Stomach (tissue), 4 donors: ENCODE data around the gene UBE3D.

Experiments
- CTCF ChIP-seq, 7 experiments: fragments of 450-650 bp in 4 of 7; fragments of 200-600 bp in 3 of 7; sonication (generic) in 3 of 7; IDR thresholded peaks; one replicate each; pipeline ENCODE4 v1.5.1; 2016 to 2019; ENCODE audit warnings: antibody characterized with exemption in 7 of 7, control low read depth in 2 of 7, mild to moderate bottlenecking in 1 of 7
- EP300 ChIP-seq: sonication (generic); formaldehyde crosslinking; IDR thresholded peaks from one replicate; pipeline ENCODE4 v1.6.1; 2017; ENCODE audit warnings: antibody characterized with exemption
- POLR2A ChIP-seq, 4 donors: fragments of 450-650 bp; IDR thresholded peaks; one replicate each; pipeline ENCODE4 v1.6.1; 2016; ENCODE audit warnings: antibody characterized with exemption in 4 of 4, control low read depth in 2 of 4, mild to moderate bottlenecking in 1 of 4, moderate library complexity in 1 of 4
- POLR2AphosphoS5 ChIP-seq, 3 donors: sonication (generic); formaldehyde crosslinking; IDR thresholded peaks; one replicate each; pipeline ENCODE4 v1.6.1; 2016; ENCODE audit warnings: antibody characterized with exemption in 3 of 3

GRCh38 chr6:82881519-82881918 is 184.1 kb downstream of the UBE3D start:
- no peak for TF ChIP-seq CTCF (IDR thresholded peaks at IDR 0.05)
- TF ChIP-seq EP300, result no peak
- TF ChIP-seq POLR2AphosphoS5 (IDR thresholded peaks at IDR 0.05), result no peak
- no peak for TF ChIP-seq POLR2A (IDR thresholded peaks at IDR 0.05)
